Stimulated activated CD8-positive, alpha-beta memory T cell treated with anti-CD3 and anti-CD28 coated beads, Interleukin-7, amount 100 ng/mL, for 4 hours (primary cell): ENCODE data around the gene MKI67.
A peak's percentile ranks its signal among the peaks of the same experiment; 100 is the strongest.
"Not testable (repeated sequence)": the region's sequence is repeated elsewhere in the genome, so short reads cannot be mapped to it uniquely, and the experiment has no call there.

Experiments used
- DNase-seq, 2 donors: peaks; one replicate each; pipeline ENCODE4 v3.0.0-alpha.2; 2020; ENCODE audit warnings: low read depth in 2 of 2

Gene MKI67

GRCh38 chr10:128109707-128110106, 16.5 kb downstream of the MKI67 start:
- no peak for DNase-seq

- DNase-seq = no peak
Observed at GRCh38 chr10:128105383-128105782, 20.8 kb downstream of the MKI67 start.

- DNase-seq = peak in 1 of 2 donors; percentile 18
Observed at GRCh38 chr10:128103229-128103714, 23.0 kb downstream of the MKI67 start.

GRCh38 chr10:128102480-128103228, 23.6 kb downstream of the MKI67 start:
- no peak for DNase-seq

GRCh38 chr10:128101901-128102300, 24.3 kb downstream of the MKI67 start:
- DNase-seq = no peak

- no peak for DNase-seq
Observed at GRCh38 chr10:128099901-128100300, 26.3 kb downstream of the MKI67 start.

- no peak for DNase-seq
Observed at GRCh38 chr10:128098631-128099030, 27.6 kb downstream of the MKI67 start.

- DNase-seq = no peak
Observed at GRCh38 chr10:128097783-128098182, 28.4 kb downstream of the MKI67 start.

- DNase-seq = no peak
Observed at GRCh38 chr10:128096486-128097199, 29.6 kb downstream of the MKI67 start.

GRCh38 chr10:128095753-128096469, 30.3 kb downstream of the MKI67 start:
- no peak for DNase-seq

- peak in 1 of 2 donors; percentile 23 for DNase-seq
Observed at GRCh38 chr10:128095027-128095752, 31.0 kb downstream of the MKI67 start.

GRCh38 chr10:128094596-128094995, 31.6 kb downstream of the MKI67 start:
- DNase-seq = not testable (repeated sequence)

GRCh38 chr10:128092454-128092853, 33.8 kb downstream of the MKI67 start:
- no peak for DNase-seq

- DNase-seq = no peak
Observed at GRCh38 chr10:128091636-128092210, 34.5 kb downstream of the MKI67 start.

- DNase-seq = no peak
Observed at GRCh38 chr10:128087884-128088709, 38.1 kb downstream of the MKI67 start.

- DNase-seq = no peak
Observed at GRCh38 chr10:128087146-128087883, 38.9 kb downstream of the MKI67 start.

GRCh38 chr10:128086003-128086863, 40.0 kb downstream of the MKI67 start:
- DNase-seq = no peak

GRCh38 chr10:128084991-128085390, 41.2 kb downstream of the MKI67 start:
- no peak for DNase-seq

GRCh38 chr10:128084364-128084763, 41.9 kb downstream of the MKI67 start:
- DNase-seq = no peak
